Loucy (cell line): Measurements from ENCODE around the gene CCDC102B.

Experiments used
- H2AFZ ChIP-seq: fragments of 200-600 bp; sonication (generic); 2 replicates; pipeline ENCODE4 v1.6.0; 2016; ENCODE audit warnings: antibody characterized with exemption, mild to moderate bottlenecking, low read length, moderate library complexity
- H3F3A ChIP-seq: fragments of 200-600 bp; 2 replicates; pipeline ENCODE4 v1.6.0; 2016; ENCODE audit warnings: antibody characterized with exemption, low read depth, mild to moderate bottlenecking
- H3K27me3 ChIP-seq: fragments of 200-600 bp; sonication (generic); 2 replicates; pipeline ENCODE4 v1.6.1; 2014; ENCODE audit warnings: low read length, mild to moderate bottlenecking; ENCODE audit not compliant: insufficient read depth, poor library complexity, severe bottlenecking
- H3K36me3 ChIP-seq: fragments of 200-600 bp; sonication (generic); 2 replicates; pipeline ENCODE4 v1.6.1; 2016; ENCODE audit warnings: low read length; ENCODE audit not compliant: insufficient read depth
- H3K4me1 ChIP-seq: fragments of 200-600 bp; sonication (generic); 2 replicates; pipeline ENCODE4 v1.5.1; 2014; ENCODE audit warnings: low read length, mild to moderate bottlenecking; ENCODE audit not compliant: insufficient read depth, poor library complexity, severe bottlenecking
- H3K4me2 ChIP-seq: fragments of 200-600 bp; sonication (generic); 2 replicates; pipeline ENCODE4 v1.6.0; 2014; ENCODE audit warnings: antibody characterized with exemption, low read length, low read depth, mild to moderate bottlenecking; ENCODE audit not compliant: poor library complexity, severe bottlenecking
- H3K4me3 ChIP-seq: fragments of 200-600 bp; sonication (generic); 2 replicates; pipeline ENCODE4 v1.5.1; 2014; ENCODE audit warnings: low read length, mild to moderate bottlenecking, mixed read lengths; ENCODE audit not compliant: poor library complexity, severe bottlenecking
- H3K79me2 ChIP-seq: fragments of 200-600 bp; sonication (generic); 2 replicates; pipeline ENCODE4 v1.6.1; 2014; ENCODE audit warnings: low read length; ENCODE audit not compliant: insufficient read depth
- H3K9ac ChIP-seq: fragments of 200-600 bp; sonication (generic); 2 replicates; pipeline ENCODE4 v1.6.0; 2014; ENCODE audit warnings: mild to moderate bottlenecking, low read depth, low read length, moderate library complexity; ENCODE audit not compliant: poor library complexity, severe bottlenecking
- H3K9me2 ChIP-seq: fragments of 200-600 bp; sonication (generic); replicated peaks from 2 replicates; pipeline ENCODE4 v1.6.1; 2016; ENCODE audit warnings: low read depth, low read length, mixed read lengths
- H3K9me3 ChIP-seq: fragments of 200-600 bp; sonication (generic); 2 replicates; pipeline ENCODE4 v1.6.1; 2014; ENCODE audit warnings: mild to moderate bottlenecking, antibody characterized with exemption, low read length, low read depth; ENCODE audit not compliant: insufficient read depth
- H4K20me1 ChIP-seq: fragments of 200-600 bp; sonication (generic); 2 replicates; pipeline ENCODE4 v1.6.0; 2014; ENCODE audit warnings: antibody characterized with exemption, low read length, mild to moderate bottlenecking; ENCODE audit not compliant: insufficient read depth, poor library complexity, severe bottlenecking
- CTCF ChIP-seq: fragments of 200-600 bp; sonication (generic); conservative IDR thresholded peaks from 2 replicates; pipeline ENCODE4 v1.5.1; 2014; ENCODE audit warnings: mild to moderate bottlenecking, antibody characterized with exemption, low read length
- EZH2phosphoT487 ChIP-seq: fragments of 200-600 bp; IDR thresholded peaks from 2 replicates; pipeline ENCODE4 v1.6.1; 2018; ENCODE audit warnings: antibody characterized with exemption, mild to moderate bottlenecking, moderate library complexity, borderline replicate concordance

CCDC102B gene

GRCh38 chr18:69032009-69032408, 234.1 kb downstream of the CCDC102B start:
- H3K36me3 ChIP-seq: no peaks in the 10 kb centered on the region
- no peaks in the 10 kb centered on the region for H3K27me3 ChIP-seq
- H3K4me1 ChIP-seq: no peaks in the 10 kb centered on the region
- no peak for TF ChIP-seq EZH2phosphoT487
- no peak for TF ChIP-seq CTCF
- H4K20me1 ChIP-seq: no peaks in the 10 kb centered on the region
- H3K9ac ChIP-seq: no peak overlapping the region
- H3K4me3 ChIP-seq: no peak overlapping the region
- H3K4me2 ChIP-seq: no peak overlapping the region
- no peaks in the 10 kb centered on the region for H3K79me2 ChIP-seq
- H3K9me2 ChIP-seq: no peaks in the 10 kb centered on the region
- H3K9me3 ChIP-seq: no peaks in the 10 kb centered on the region
- no peak overlapping the region for H2AFZ ChIP-seq
- no peaks in the 10 kb centered on the region for H3F3A ChIP-seq

GRCh38 chr18:69035756-69036155, 237.9 kb downstream of the CCDC102B start:
- TF ChIP-seq EZH2phosphoT487: no peak
- TF ChIP-seq CTCF: no peak
- H3K4me3 ChIP-seq: no peak overlapping the region
- no peaks in the 10 kb centered on the region for H3K9me2 ChIP-seq
- no peaks in the 10 kb centered on the region for H3K79me2 ChIP-seq
- no peaks in the 10 kb centered on the region for H4K20me1 ChIP-seq
- H3F3A ChIP-seq: no peaks in the 10 kb centered on the region
- H3K9me3 ChIP-seq: no peaks in the 10 kb centered on the region
- H2AFZ ChIP-seq: no peak overlapping the region
- H3K27me3 ChIP-seq: no peaks in the 10 kb centered on the region
- no peaks in the 10 kb centered on the region for H3K36me3 ChIP-seq
- no peak overlapping the region for H3K9ac ChIP-seq
- no peak overlapping the region for H3K4me2 ChIP-seq
- H3K4me1 ChIP-seq: no peaks in the 10 kb centered on the region

GRCh38 chr18:69044215-69044614, 246.3 kb downstream of the CCDC102B start:
- Histone ChIP-seq H3K27me3 (no peaks in the 10 kb centered on the region), H3K9ac (no peak overlapping the region), H4K20me1 (no peaks in the 10 kb centered on the region), H3K9me3 (no peaks in the 10 kb centered on the region), H3K9me2 (no peaks in the 10 kb centered on the region), H3K36me3 (no peaks in the 10 kb centered on the region), H3K4me2 (no peak overlapping the region), H2AFZ (no peak overlapping the region), H3F3A (no peaks in the 10 kb centered on the region), H3K79me2 (no peaks in the 10 kb centered on the region), H3K4me3 (no peak overlapping the region), H3K4me1 (no peaks in the 10 kb centered on the region)
- TF ChIP-seq EZH2phosphoT487 (no peak), CTCF (no peak)
